HepG2 (cell line): ENCODE results near the gene LYPD4. TPM values are rescaled to one million over a fixed set of nuclear protein-coding genes. Genes with fewer than 3 reads are reported as not detected.

Experiments used
- EZH2 ChIP-seq: conservative IDR thresholded peaks from 2 replicates; pipeline ENCODE4 v1.6.1; 2012; ENCODE audit warnings: mild to moderate bottlenecking, low read depth, low read length, moderate library complexity
- HNRNPUL1 ChIP-seq: fragments of 200-400 bp; formaldehyde crosslinking; IDR thresholded peaks from 2 replicates; pipeline ENCODE4 v1.6.1; 2017; ENCODE audit warnings: low read depth, mild to moderate bottlenecking, low read length, moderate library complexity
- POLR2A ChIP-seq, 2 experiments: IDR thresholded peaks; 2 replicates each; pipeline ENCODE4 v1.6.1; 2011; ENCODE audit warnings: low read depth in 2 of 2, low read length in 2 of 2, mild to moderate bottlenecking in 1 of 2, moderate library complexity in 1 of 2; ENCODE audit not compliant: insufficient read depth in 1 of 2
- ZIK1 ChIP-seq: sonication (generic); formaldehyde crosslinking; IDR thresholded peaks from 2 replicates; pipeline ENCODE4 v1.5.0; 2020; ENCODE audit warnings: mild to moderate bottlenecking, low read depth, missing genetic modification reagents, borderline replicate concordance
- ZKSCAN8 ChIP-seq: IDR thresholded peaks from 2 replicates; pipeline ENCODE4 v1.6.1; 2016; ENCODE audit warnings: borderline replicate concordance, missing genetic modification reagents, missing compliant biosample characterization
- ZNF235 ChIP-seq: sonication (generic); formaldehyde crosslinking; IDR thresholded peaks from 2 replicates; pipeline ENCODE4 v1.8.1; 2023; ENCODE audit warnings: mild to moderate bottlenecking, missing genetic modification reagents, borderline replicate concordance
- ZNF337 ChIP-seq: sonication (generic); formaldehyde crosslinking; IDR thresholded peaks from 2 replicates; pipeline ENCODE4 v1.5.1; 2020; ENCODE audit warnings: missing genetic modification reagents, low read depth, mild to moderate bottlenecking, borderline replicate concordance
- ZNF615 ChIP-seq: sonication (generic); formaldehyde crosslinking; IDR thresholded peaks from 2 replicates; pipeline ENCODE4 v1.5.0; 2020; ENCODE audit warnings: mild to moderate bottlenecking, missing genetic modification reagents, borderline replicate concordance
- polyA plus RNA-seq, 8 experiments: library from polyadenylated mRNA; depleted of rRNA in 3 of 8; stranded (reverse) in 7 of 8; unstranded in 1 of 8; fragments of >200 nt; fragmentation: Illumina TruSeq in 4 of 8; extraction: Trizol in 4 of 8; gene quantifications; 2 replicates each; pipeline versions ENCODE4 v1.2.1 to v1.2.3, GENCODE V29; 2011 to 2016; ENCODE audit warnings: low read depth in 4 of 8, missing spikeins in 1 of 8, mixed read lengths in 1 of 8; ENCODE audit not compliant: insufficient read depth in 1 of 8
- total RNA-seq, 5 experiments: library from RNA; depleted of rRNA; stranded (reverse); fragments of >200 nt; fragmentation: Illumina TruSeq; extraction: Trizol; gene quantifications; 2 replicates each; pipeline ENCODE4 v1.2.3, GENCODE V29; 2016; ENCODE audit warnings: low read depth in 1 of 5
- TF ChIP-seq, protein P1 (sequence below), 2 experiments: sonication (generic) in 1 of 2; formaldehyde crosslinking in 1 of 2; IDR thresholded peaks; 2 replicates each; pipeline versions ENCODE4 v1.6.1 to v1.9.0; 2014 to 2022; ENCODE audit warnings: antibody characterized with exemption in 1 of 2, borderline replicate concordance in 1 of 2, inconsistent platforms in 1 of 2, low read depth in 1 of 2, missing genetic modification reagents in 1 of 2
- TF ChIP-seq, protein P2 (sequence below): sonication (generic); formaldehyde crosslinking; IDR thresholded peaks from 2 replicates; pipeline ENCODE4 v1.9.0; 2021; ENCODE audit warnings: mild to moderate bottlenecking, missing genetic modification reagents
- TF ChIP-seq, protein P3 (sequence below): sonication (generic); formaldehyde crosslinking; IDR thresholded peaks from 2 replicates; pipeline ENCODE4 v1.4.0; 2020; ENCODE audit warnings: missing genetic modification reagents, borderline replicate concordance
- TF ChIP-seq, protein P4 (sequence below): sonication (generic); formaldehyde crosslinking; IDR thresholded peaks from 2 replicates; pipeline ENCODE4 v1.8.1; 2022; ENCODE audit warnings: mild to moderate bottlenecking, missing genetic modification reagents

Gene LYPD4
- total and polyA plus RNA-seq, 2 of the 13 experiments (the other 11 are each of a cell fraction or from before 2014, with no cell fraction given), result not detected

DNA sequence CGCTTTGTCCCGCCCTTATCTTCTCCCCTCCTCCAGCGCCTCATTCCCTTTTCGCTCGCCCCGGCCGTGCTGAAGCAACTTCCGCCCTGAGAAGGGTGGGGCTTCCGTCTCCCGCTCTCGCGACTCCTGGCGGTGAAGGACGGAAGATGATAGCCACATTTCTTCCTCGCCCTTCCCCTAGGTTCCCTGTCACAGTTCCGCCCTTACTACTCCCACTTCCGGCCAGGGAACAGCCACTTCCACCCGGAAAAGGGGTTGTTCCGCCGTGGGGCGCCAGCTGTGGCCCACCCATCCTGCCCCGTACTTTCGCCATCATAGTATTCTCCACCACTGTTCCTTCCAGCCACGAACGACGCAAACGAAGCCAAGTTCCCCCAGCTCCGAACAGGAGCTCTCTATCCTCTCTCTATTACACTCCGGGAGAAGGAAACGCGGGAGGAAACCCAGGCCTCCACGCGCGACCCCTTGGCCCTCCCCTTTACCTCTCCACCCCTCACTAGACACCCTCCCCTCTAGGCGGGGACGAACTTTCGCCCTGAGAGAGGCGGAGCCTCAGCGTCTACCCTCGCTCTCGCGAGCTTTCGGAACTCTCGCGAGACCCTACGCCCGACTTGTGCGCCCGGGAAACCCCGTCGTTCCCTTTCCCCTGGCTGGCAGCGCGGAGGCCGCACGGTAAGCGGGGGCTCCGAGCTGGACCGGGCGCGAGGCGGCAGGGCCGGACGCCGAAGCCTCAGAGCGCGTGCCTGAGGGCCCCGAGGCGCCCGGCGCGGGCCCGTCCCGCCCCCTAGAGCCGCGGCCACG lies 15.3 kb upstream of the LYPD4 start, which contains the start of gene RPS19 (continued):
- TF ChIP-seq, protein P1, sequence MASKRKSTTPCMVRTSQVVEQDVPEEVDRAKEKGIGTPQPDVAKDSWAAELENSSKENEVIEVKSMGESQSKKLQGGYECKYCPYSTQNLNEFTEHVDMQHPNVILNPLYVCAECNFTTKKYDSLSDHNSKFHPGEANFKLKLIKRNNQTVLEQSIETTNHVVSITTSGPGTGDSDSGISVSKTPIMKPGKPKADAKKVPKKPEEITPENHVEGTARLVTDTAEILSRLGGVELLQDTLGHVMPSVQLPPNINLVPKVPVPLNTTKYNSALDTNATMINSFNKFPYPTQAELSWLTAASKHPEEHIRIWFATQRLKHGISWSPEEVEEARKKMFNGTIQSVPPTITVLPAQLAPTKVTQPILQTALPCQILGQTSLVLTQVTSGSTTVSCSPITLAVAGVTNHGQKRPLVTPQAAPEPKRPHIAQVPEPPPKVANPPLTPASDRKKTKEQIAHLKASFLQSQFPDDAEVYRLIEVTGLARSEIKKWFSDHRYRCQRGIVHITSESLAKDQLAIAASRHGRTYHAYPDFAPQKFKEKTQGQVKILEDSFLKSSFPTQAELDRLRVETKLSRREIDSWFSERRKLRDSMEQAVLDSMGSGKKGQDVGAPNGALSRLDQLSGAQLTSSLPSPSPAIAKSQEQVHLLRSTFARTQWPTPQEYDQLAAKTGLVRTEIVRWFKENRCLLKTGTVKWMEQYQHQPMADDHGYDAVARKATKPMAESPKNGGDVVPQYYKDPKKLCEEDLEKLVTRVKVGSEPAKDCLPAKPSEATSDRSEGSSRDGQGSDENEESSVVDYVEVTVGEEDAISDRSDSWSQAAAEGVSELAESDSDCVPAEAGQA (IDR thresholded peaks at IDR 0.05; ENCODE audit: low read depth), result peak; percentile 67
- TF ChIP-seq, protein P1 (CRISPR knock-in tag; IDR thresholded peaks at IDR 0.05; ENCODE audit: borderline replicate concordance), result no peak; the same call in 1 of the 2 replicates
- TF ChIP-seq POLR2A (IDR thresholded peaks at IDR 0.05; ENCODE audit: insufficient read depth in 1 of 2, low read depth in 2 of 2, low read length in 2 of 2) (peak; percentile 80 to 92), ZNF235 (no peak), EZH2 (no peak), ZNF615 (CRISPR knock-in tag) (0 out of 2 replicates have a peak, but pooled peaks have one; percentile 37), ZNF337 (CRISPR knock-in tag) (no peak; the same call in 1 of the 2 replicates), ZIK1 (CRISPR knock-in tag) (no peak), HNRNPUL1 (no peak), ZKSCAN8 (no peak)
- TF ChIP-seq, protein P2, sequence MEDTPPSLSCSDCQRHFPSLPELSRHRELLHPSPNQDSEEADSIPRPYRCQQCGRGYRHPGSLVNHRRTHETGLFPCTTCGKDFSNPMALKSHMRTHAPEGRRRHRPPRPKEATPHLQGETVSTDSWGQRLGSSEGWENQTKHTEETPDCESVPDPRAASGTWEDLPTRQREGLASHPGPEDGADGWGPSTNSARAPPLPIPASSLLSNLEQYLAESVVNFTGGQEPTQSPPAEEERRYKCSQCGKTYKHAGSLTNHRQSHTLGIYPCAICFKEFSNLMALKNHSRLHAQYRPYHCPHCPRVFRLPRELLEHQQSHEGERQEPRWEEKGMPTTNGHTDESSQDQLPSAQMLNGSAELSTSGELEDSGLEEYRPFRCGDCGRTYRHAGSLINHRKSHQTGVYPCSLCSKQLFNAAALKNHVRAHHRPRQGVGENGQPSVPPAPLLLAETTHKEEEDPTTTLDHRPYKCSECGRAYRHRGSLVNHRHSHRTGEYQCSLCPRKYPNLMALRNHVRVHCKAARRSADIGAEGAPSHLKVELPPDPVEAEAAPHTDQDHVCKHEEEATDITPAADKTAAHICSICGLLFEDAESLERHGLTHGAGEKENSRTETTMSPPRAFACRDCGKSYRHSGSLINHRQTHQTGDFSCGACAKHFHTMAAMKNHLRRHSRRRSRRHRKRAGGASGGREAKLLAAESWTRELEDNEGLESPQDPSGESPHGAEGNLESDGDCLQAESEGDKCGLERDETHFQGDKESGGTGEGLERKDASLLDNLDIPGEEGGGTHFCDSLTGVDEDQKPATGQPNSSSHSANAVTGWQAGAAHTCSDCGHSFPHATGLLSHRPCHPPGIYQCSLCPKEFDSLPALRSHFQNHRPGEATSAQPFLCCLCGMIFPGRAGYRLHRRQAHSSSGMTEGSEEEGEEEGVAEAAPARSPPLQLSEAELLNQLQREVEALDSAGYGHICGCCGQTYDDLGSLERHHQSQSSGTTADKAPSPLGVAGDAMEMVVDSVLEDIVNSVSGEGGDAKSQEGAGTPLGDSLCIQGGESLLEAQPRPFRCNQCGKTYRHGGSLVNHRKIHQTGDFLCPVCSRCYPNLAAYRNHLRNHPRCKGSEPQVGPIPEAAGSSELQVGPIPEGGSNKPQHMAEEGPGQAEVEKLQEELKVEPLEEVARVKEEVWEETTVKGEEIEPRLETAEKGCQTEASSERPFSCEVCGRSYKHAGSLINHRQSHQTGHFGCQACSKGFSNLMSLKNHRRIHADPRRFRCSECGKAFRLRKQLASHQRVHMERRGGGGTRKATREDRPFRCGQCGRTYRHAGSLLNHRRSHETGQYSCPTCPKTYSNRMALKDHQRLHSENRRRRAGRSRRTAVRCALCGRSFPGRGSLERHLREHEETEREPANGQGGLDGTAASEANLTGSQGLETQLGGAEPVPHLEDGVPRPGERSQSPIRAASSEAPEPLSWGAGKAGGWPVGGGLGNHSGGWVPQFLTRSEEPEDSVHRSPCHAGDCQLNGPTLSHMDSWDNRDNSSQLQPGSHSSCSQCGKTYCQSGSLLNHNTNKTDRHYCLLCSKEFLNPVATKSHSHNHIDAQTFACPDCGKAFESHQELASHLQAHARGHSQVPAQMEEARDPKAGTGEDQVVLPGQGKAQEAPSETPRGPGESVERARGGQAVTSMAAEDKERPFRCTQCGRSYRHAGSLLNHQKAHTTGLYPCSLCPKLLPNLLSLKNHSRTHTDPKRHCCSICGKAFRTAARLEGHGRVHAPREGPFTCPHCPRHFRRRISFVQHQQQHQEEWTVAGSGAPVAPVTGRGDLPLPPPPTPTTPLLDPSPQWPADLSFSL (CRISPR knock-in tag), result no peak
- TF ChIP-seq, protein P3, sequence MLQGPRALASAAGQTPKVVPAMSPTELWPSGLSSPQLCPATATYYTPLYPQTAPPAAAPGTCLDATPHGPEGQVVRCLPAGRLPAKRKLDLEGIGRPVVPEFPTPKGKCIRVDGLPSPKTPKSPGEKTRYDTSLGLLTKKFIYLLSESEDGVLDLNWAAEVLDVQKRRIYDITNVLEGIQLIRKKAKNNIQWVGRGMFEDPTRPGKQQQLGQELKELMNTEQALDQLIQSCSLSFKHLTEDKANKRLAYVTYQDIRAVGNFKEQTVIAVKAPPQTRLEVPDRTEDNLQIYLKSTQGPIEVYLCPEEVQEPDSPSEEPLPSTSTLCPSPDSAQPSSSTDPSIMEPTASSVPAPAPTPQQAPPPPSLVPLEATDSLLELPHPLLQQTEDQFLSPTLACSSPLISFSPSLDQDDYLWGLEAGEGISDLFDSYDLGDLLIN, result peak; percentile 10; the same call in 1 of the 2 replicates
- TF ChIP-seq, protein P4, sequence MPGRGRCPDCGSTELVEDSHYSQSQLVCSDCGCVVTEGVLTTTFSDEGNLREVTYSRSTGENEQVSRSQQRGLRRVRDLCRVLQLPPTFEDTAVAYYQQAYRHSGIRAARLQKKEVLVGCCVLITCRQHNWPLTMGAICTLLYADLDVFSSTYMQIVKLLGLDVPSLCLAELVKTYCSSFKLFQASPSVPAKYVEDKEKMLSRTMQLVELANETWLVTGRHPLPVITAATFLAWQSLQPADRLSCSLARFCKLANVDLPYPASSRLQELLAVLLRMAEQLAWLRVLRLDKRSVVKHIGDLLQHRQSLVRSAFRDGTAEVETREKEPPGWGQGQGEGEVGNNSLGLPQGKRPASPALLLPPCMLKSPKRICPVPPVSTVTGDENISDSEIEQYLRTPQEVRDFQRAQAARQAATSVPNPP (CRISPR knock-in tag), result peak; percentile 63; the same call in 1 of the 2 replicates
